CD4-positive, CD25-positive, alpha-beta regulatory T cell (primary cell): ENCODE measurements around the gene AGAP1. TPM values are rescaled to one million over a fixed set of nuclear protein-coding genes. Genes with fewer than 3 reads are reported as not detected.

Experiments
- ATAC-seq, 2 donors: fragments of 150-1000 bp; cut with Tn5 transposase; one replicate each; pipeline ENCODE4 v1.10.0; 2021; ENCODE audit warnings: low read depth in 2 of 2, moderate number of reproducible peaks in 2 of 2, moderate library complexity in 1 of 2
- DNase-seq, 3 donors: peaks; one replicate each; pipeline versions ENCODE4 v3.0.0 to v3.0.0-alpha.2; 2012 to 2022; ENCODE audit warnings: mixed read lengths in 1 of 3
- H3K27ac ChIP-seq: one replicate; pipeline ENCODE4 v1.7.0; 2013; ENCODE audit warnings: mild to moderate bottlenecking, low read length; ENCODE audit not compliant: insufficient read depth, poor library complexity, severe bottlenecking
- H3K27me3 ChIP-seq: one replicate; pipeline ENCODE4 v1.7.0; 2013; ENCODE audit warnings: low read length; ENCODE audit not compliant: control insufficient read depth, insufficient read depth
- H3K36me3 ChIP-seq: one replicate; pipeline ENCODE4 v1.7.0; 2013; ENCODE audit warnings: mild to moderate bottlenecking, low read length, moderate library complexity; ENCODE audit not compliant: control insufficient read depth, insufficient read depth
- H3K4me1 ChIP-seq: 2 replicates; pipeline ENCODE4 v1.7.0; 2013; ENCODE audit warnings: mild to moderate bottlenecking, low read length; ENCODE audit not compliant: insufficient read depth, control insufficient read depth, poor library complexity, severe bottlenecking
- H3K4me3 ChIP-seq: one replicate; pipeline ENCODE4 v1.7.0; 2013; ENCODE audit warnings: low read depth, mild to moderate bottlenecking, low read length, moderate library complexity
- H3K9me3 ChIP-seq, 2 experiments: 1 replicate in 1 of 2; 2 replicates in 1 of 2; pipeline ENCODE4 v1.7.0; 2013; ENCODE audit warnings: low read length in 2 of 2, mild to moderate bottlenecking in 1 of 2, moderate library complexity in 1 of 2; ENCODE audit not compliant: control insufficient read depth in 2 of 2
- H3K27ac Mint-ChIP-seq, 3 donors: one replicate each; pipeline ENCODE4 v1.8.0; 2020 to 2022; ENCODE audit warnings: mild to moderate bottlenecking in 3 of 3, mixed read lengths in 3 of 3, moderate library complexity in 2 of 3
- H3K27me3 Mint-ChIP-seq: one replicate; pipeline ENCODE4 v1.8.0; 2022; ENCODE audit warnings: mild to moderate bottlenecking, mixed read lengths
- H3K36me3 Mint-ChIP-seq: one replicate; pipeline ENCODE4 v1.8.0; 2020; ENCODE audit warnings: mixed read lengths
- H3K4me1 Mint-ChIP-seq, 4 donors: one replicate each; pipeline ENCODE4 v1.8.0; 2020 to 2022; ENCODE audit warnings: mixed read lengths in 4 of 4, mild to moderate bottlenecking in 1 of 4
- H3K4me3 Mint-ChIP-seq, 4 donors: one replicate each; pipeline ENCODE4 v1.8.0; 2020 to 2022; ENCODE audit warnings: mild to moderate bottlenecking in 4 of 4, mixed read lengths in 4 of 4, moderate library complexity in 3 of 4
- H3K9me3 Mint-ChIP-seq, 7 donors: one replicate each; pipeline ENCODE4 v1.8.0; 2020 to 2022; ENCODE audit warnings: mixed read lengths in 7 of 7, mild to moderate bottlenecking in 3 of 7, moderate library complexity in 2 of 7
- polyA plus RNA-seq, 4 donors: library from polyadenylated mRNA; unstranded; fragments of 300-500 nt; fragmentation: Illumina TruSeq; gene quantifications; one replicate each; pipeline ENCODE4 v1.2.3, GENCODE V29; 2021
- total RNA-seq: library from RNA; stranded (reverse); gene quantifications from one replicate; pipeline ENCODE4 v1.2.3, GENCODE V29; 2022

Gene AGAP1
- total and polyA plus RNA-seq, 5 donors from 2014 or later, result 0.99 TPM; not detected in 4

GRCh38 chr2:236113425-236113824 is 619.6 kb downstream of the AGAP1 start:
- Mint-ChIP-seq H3K27me3 (peaks cover 12% of the 10 kb centered on the region), H3K9me3 (peaks cover 0 to 2% (median 0%) of the 10 kb centered on the region in 7 donors), H3K27ac (no peak overlapping the region), H3K4me3 (no peak overlapping the region), H3K36me3 (no peaks in the 10 kb centered on the region), H3K4me1 (peaks cover 0 to 2% (median 0%) of the 10 kb centered on the region in 4 donors)
- Histone ChIP-seq H3K9me3 (no peaks in the 10 kb centered on the region), H3K4me1 (no peaks in the 10 kb centered on the region), H3K36me3 (no peaks in the 10 kb centered on the region), H3K4me3 (no peak overlapping the region), H3K27ac (no peak overlapping the region), H3K27me3 (no peaks in the 10 kb centered on the region)
- ATAC-seq, result no peak
- DNase-seq, result no peak

GRCh38 chr2:236113948-236114347 is 620.1 kb downstream of the AGAP1 start:
- H3K9me3 ChIP-seq, result no peaks in the 10 kb centered on the region
- DNase-seq (no peak), ATAC-seq (no peak)
- no peaks in the 10 kb centered on the region for H3K4me1 ChIP-seq
- Mint-ChIP-seq H3K4me1 (peaks cover 0 to 2% (median 0%) of the 10 kb centered on the region in 4 donors), H3K27ac (no peak overlapping the region), H3K9me3 (peaks cover 0 to 2% (median 0%) of the 10 kb centered on the region in 7 donors), H3K36me3 (no peaks in the 10 kb centered on the region), H3K4me3 (no peak overlapping the region), H3K27me3 (peaks cover 12% of the 10 kb centered on the region)
- H3K4me3 ChIP-seq, result no peak overlapping the region
- no peaks in the 10 kb centered on the region for H3K27me3 ChIP-seq
- H3K27ac ChIP-seq, result no peak overlapping the region
- no peaks in the 10 kb centered on the region for H3K36me3 ChIP-seq

DNA sequence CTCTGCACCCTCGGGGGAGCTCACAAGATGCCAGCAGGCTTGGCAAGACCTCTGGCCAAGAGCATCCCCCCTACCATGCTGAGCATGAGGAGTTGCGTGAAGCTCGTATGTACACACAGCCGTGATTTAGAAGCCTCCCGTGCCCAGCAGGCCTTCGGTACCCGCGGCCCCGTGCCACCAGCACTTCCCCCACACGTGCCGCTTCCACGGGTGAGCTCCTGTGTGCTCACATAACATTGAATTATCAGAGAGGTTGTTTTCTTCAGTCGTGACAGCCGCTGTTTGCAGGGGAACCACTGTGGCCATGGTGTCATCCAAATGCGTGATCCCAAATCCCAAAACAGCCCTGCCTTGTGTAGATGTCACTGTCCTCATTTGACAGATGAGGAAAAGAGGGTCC is 621.1 kb downstream of the AGAP1 start:
- Mint-ChIP-seq H3K9me3 (peaks cover 0 to 2% (median 0%) of the 10 kb centered on the region in 7 donors), H3K27me3 (peaks cover 12% of the 10 kb centered on the region), H3K4me1 (peaks cover 0 to 2% (median 0%) of the 10 kb centered on the region in 4 donors), H3K27ac (no peak overlapping the region), H3K36me3 (no peaks in the 10 kb centered on the region), H3K4me3 (no peak overlapping the region)
- Histone ChIP-seq H3K36me3 (no peaks in the 10 kb centered on the region), H3K27ac (no peak overlapping the region), H3K27me3 (no peaks in the 10 kb centered on the region), H3K4me1 (no peaks in the 10 kb centered on the region), H3K9me3 (no peaks in the 10 kb centered on the region), H3K4me3 (no peak overlapping the region)
- no peak for DNase-seq
- no peak for ATAC-seq

- Mint-ChIP-seq H3K27ac (no peak overlapping the region), H3K27me3 (peaks cover 5% of the 10 kb centered on the region), H3K36me3 (no peaks in the 10 kb centered on the region), H3K4me3 (no peak overlapping the region), H3K9me3 (peaks cover 0 to 2% (median 0%) of the 10 kb centered on the region in 7 donors), H3K4me1 (peaks cover 0 to under 1% (median 0%) of the 10 kb centered on the region in 4 donors)
- Histone ChIP-seq H3K27me3 (no peaks in the 10 kb centered on the region), H3K4me1 (no peaks in the 10 kb centered on the region), H3K27ac (no peak overlapping the region), H3K36me3 (no peaks in the 10 kb centered on the region), H3K9me3 (no peaks in the 10 kb centered on the region), H3K4me3 (no peak overlapping the region)
- no peak for ATAC-seq
- DNase-seq, result no peak
Observed at GRCh38 chr2:236117401-236117800, 623.6 kb downstream of the AGAP1 start.

DNA sequence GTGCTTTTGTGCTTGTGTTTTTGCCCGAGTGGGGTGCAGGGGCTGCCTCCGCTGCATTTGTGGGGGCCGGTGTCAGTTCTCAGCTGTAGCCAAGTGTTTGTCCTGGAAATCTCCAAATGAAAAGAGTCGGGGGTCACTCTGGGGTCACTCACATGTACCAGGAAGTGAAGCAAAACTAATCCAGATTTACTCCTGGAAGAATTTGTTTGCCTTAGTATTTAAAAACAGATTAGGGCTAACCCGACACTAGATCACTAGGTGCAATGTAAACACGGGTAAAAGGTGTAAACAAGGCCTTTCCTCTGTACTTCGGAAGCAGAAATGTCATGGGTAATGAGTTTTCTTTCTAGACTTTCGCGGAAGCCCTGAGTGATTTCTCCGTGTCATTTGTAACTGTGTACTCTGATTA is 624.0 kb downstream of the AGAP1 start:
- peaks cover 5% of the 10 kb centered on the region for H3K27me3 Mint-ChIP-seq
- no peak overlapping the region for H3K4me3 ChIP-seq
- H3K36me3 ChIP-seq, result no peaks in the 10 kb centered on the region
- H3K4me1 Mint-ChIP-seq, result no peaks in the 10 kb centered on the region
- no peak overlapping the region for H3K4me3 Mint-ChIP-seq
- no peak overlapping the region for H3K27ac Mint-ChIP-seq
- H3K36me3 Mint-ChIP-seq, result no peaks in the 10 kb centered on the region
- H3K27ac ChIP-seq, result no peak overlapping the region
- no peak for DNase-seq
- no peaks in the 10 kb centered on the region for H3K4me1 ChIP-seq
- H3K27me3 ChIP-seq, result no peaks in the 10 kb centered on the region
- H3K9me3 Mint-ChIP-seq, result peaks cover 0 to 2% (median 0%) of the 10 kb centered on the region in 7 donors
- ATAC-seq, result no peak
- H3K9me3 ChIP-seq, result no peaks in the 10 kb centered on the region

GRCh38 chr2:236119003-236119402 is 625.2 kb downstream of the AGAP1 start:
- no peak for ATAC-seq
- H3K4me1 Mint-ChIP-seq, result no peaks in the 10 kb centered on the region
- Histone ChIP-seq H3K9me3 (no peaks in the 10 kb centered on the region), H3K4me3 (no peak overlapping the region), H3K36me3 (no peaks in the 10 kb centered on the region), H3K4me1 (no peaks in the 10 kb centered on the region), H3K27ac (no peak overlapping the region), H3K27me3 (no peaks in the 10 kb centered on the region)
- H3K36me3 Mint-ChIP-seq, result no peaks in the 10 kb centered on the region
- H3K4me3 Mint-ChIP-seq, result no peak overlapping the region
- no peak for DNase-seq
- no peak overlapping the region for H3K27ac Mint-ChIP-seq
- peaks cover 0 to 2% (median 0%) of the 10 kb centered on the region in 7 donors for H3K9me3 Mint-ChIP-seq
- H3K27me3 Mint-ChIP-seq, result peaks cover 5% of the 10 kb centered on the region

- no peak for ATAC-seq
- no peak for DNase-seq
Observed at GRCh38 chr2:236119476-236119875, 625.6 kb downstream of the AGAP1 start.

DNA sequence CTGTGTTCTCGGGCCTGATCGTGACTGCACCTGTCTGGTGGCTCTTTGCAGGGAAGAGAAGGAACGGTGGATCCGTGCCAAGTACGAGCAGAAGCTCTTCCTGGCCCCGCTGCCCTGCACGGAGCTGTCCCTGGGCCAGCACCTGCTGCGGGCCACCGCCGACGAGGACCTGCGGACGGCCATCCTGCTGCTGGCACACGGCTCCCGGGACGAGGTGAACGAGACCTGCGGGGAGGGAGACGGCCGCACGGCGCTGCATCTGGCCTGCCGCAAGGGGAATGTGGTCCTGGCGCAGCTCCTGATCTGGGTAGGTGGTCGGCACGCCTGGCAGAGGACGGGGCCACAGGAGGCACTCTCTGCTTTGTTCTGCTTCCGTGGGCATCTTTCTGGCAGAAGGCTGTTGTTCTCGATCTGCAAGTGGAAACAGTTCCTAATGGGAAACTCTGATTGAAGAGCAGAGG is 626.3 kb downstream of the AGAP1 start:
- H3K36me3 Mint-ChIP-seq, result no peaks in the 10 kb centered on the region
- no peak overlapping the region for H3K27ac Mint-ChIP-seq
- DNase-seq (no peak), ATAC-seq (no peak)
- H3K4me1 Mint-ChIP-seq, result no peaks in the 10 kb centered on the region
- H3K36me3 ChIP-seq, result no peaks in the 10 kb centered on the region
- H3K27me3 Mint-ChIP-seq, result no peaks in the 10 kb centered on the region
- no peak overlapping the region for H3K27ac ChIP-seq
- H3K9me3 ChIP-seq, result no peaks in the 10 kb centered on the region
- H3K9me3 Mint-ChIP-seq, result peaks cover 0 to 2% (median 0%) of the 10 kb centered on the region in 7 donors
- no peaks in the 10 kb centered on the region for H3K4me1 ChIP-seq
- no peak overlapping the region for H3K4me3 Mint-ChIP-seq
- H3K4me3 ChIP-seq, result no peak overlapping the region
- H3K27me3 ChIP-seq, result no peaks in the 10 kb centered on the region

More at GRCh38 chr2:236119476-236119875, 625.6 kb downstream of the AGAP1 start:
- no peaks in the 10 kb centered on the region for H3K4me1 Mint-ChIP-seq
- H3K9me3 Mint-ChIP-seq, result peaks cover 0 to 2% (median 0%) of the 10 kb centered on the region in 7 donors
- H3K36me3 Mint-ChIP-seq, result no peaks in the 10 kb centered on the region
- Histone ChIP-seq H3K9me3 (no peaks in the 10 kb centered on the region), H3K36me3 (no peaks in the 10 kb centered on the region), H3K27ac (no peak overlapping the region), H3K4me3 (no peak overlapping the region), H3K27me3 (no peaks in the 10 kb centered on the region), H3K4me1 (no peaks in the 10 kb centered on the region)
- no peak overlapping the region for H3K27ac Mint-ChIP-seq
- no peak overlapping the region for H3K4me3 Mint-ChIP-seq
- peaks cover 1% of the 10 kb centered on the region for H3K27me3 Mint-ChIP-seq
